ENCODE measurements around the gene NUDT3.
"Not testable (repeated sequence)": the region's sequence is repeated elsewhere in the genome, so short reads cannot be mapped to it uniquely, and the experiment has no call there.

The NUDT3 gene

GRCh38 chr6:34333858-34334257 is 58.6 kb downstream of the NUDT3 start:
- Mint-ChIP-seq H3K27ac (no peak overlapping the region), H3K9me3 (no peaks in the 10 kb centered on the region), H3K4me3 (no peak overlapping the region), H3K27me3 (no peaks in the 10 kb centered on the region), H3K4me1 (ENCODE audit: low read depth) (peaks cover 19% of the 10 kb centered on the region), H3K36me3 (ENCODE audit: low read depth) (peaks cover 66% of the 10 kb centered on the region)
- DNase-seq = no peak

- Mint-ChIP-seq H3K4me1 (ENCODE audit: low read depth) (peaks cover 18% of the 10 kb centered on the region), H3K9me3 (no peaks in the 10 kb centered on the region), H3K27me3 (no peaks in the 10 kb centered on the region), H3K27ac (no peak overlapping the region), H3K4me3 (no peak overlapping the region), H3K36me3 (ENCODE audit: low read depth) (peaks cover 59% of the 10 kb centered on the region)
- DNase-seq = no peak
These were observed 59.9 kb downstream of the NUDT3 start for GRCh38 chr6:34332251-34333198.

GRCh38 chr6:34331371-34332050 is 61.0 kb downstream of the NUDT3 start:
- peaks cover 57% of the 10 kb centered on the region for H3K36me3 Mint-ChIP-seq (ENCODE audit: low read depth)

GRCh38 chr6:34329814-34330213 is 62.7 kb downstream of the NUDT3 start:
- Mint-ChIP-seq H3K4me1 (ENCODE audit: low read depth) (peaks cover 15% of the 10 kb centered on the region), H3K36me3 (ENCODE audit: low read depth) (peaks cover 49% of the 10 kb centered on the region)
- not testable (repeated sequence) for H3K4me3 Mint-ChIP-seq

More at GRCh38 chr6:34331371-34332050, 61.0 kb downstream of the NUDT3 start:
- Mint-ChIP-seq H3K4me1 (ENCODE audit: low read depth) (peaks cover 17% of the 10 kb centered on the region), H3K27ac (no peak overlapping the region), H3K9me3 (no peaks in the 10 kb centered on the region), H3K4me3 (no peak overlapping the region), H3K27me3 (no peaks in the 10 kb centered on the region)
- DNase-seq = no peak

GRCh38 chr6:34328969-34329368 is 63.5 kb downstream of the NUDT3 start:
- DNase-seq = no peak
- no peak overlapping the region for H3K27ac Mint-ChIP-seq
- peaks cover 15% of the 10 kb centered on the region for H3K4me1 Mint-ChIP-seq (ENCODE audit: low read depth)
- H3K27me3 Mint-ChIP-seq = no peaks in the 10 kb centered on the region
- no peaks in the 10 kb centered on the region for H3K9me3 Mint-ChIP-seq
- peaks cover 48% of the 10 kb centered on the region for H3K36me3 Mint-ChIP-seq (ENCODE audit: low read depth)
- H3K4me3 Mint-ChIP-seq = no peak overlapping the region

More at GRCh38 chr6:34329814-34330213, 62.7 kb downstream of the NUDT3 start:
- not testable (repeated sequence) for H3K9me3 Mint-ChIP-seq, H3K27ac Mint-ChIP-seq, H3K27me3 Mint-ChIP-seq, DNase-seq

GRCh38 chr6:34327313-34328205 is 64.9 kb downstream of the NUDT3 start:
- not testable (repeated sequence) for DNase-seq, H3K9me3 Mint-ChIP-seq, H3K27me3 Mint-ChIP-seq, H3K4me3 Mint-ChIP-seq, H3K27ac Mint-ChIP-seq
- H3K4me1 Mint-ChIP-seq (ENCODE audit: low read depth) = peaks cover 15% of the 10 kb centered on the region
- H3K36me3 Mint-ChIP-seq (ENCODE audit: low read depth) = peaks cover 47% of the 10 kb centered on the region

- peaks cover 30% of the 10 kb centered on the region for H3K36me3 Mint-ChIP-seq (ENCODE audit: low read depth)
- no peak overlapping the region for H3K27ac Mint-ChIP-seq
- DNase-seq = no peak
- H3K4me3 Mint-ChIP-seq = no peak overlapping the region
- H3K4me1 Mint-ChIP-seq (ENCODE audit: low read depth) = peaks cover 15% of the 10 kb centered on the region
- H3K9me3 Mint-ChIP-seq = no peaks in the 10 kb centered on the region
- H3K27me3 Mint-ChIP-seq = no peaks in the 10 kb centered on the region
These were observed 66.8 kb downstream of the NUDT3 start for GRCh38 chr6:34325633-34326032.

GRCh38 chr6:34324738-34325444 is 67.6 kb downstream of the NUDT3 start:
- Mint-ChIP-seq H3K9me3 (no peaks in the 10 kb centered on the region), H3K4me1 (ENCODE audit: low read depth) (peaks cover 16% of the 10 kb centered on the region)
- DNase-seq = no peak

GRCh38 chr6:34324221-34324620 is 68.2 kb downstream of the NUDT3 start:
- not testable (repeated sequence) for H3K27me3 Mint-ChIP-seq, H3K9me3 Mint-ChIP-seq, DNase-seq, H3K27ac Mint-ChIP-seq, H3K4me3 Mint-ChIP-seq
- Mint-ChIP-seq H3K4me1 (ENCODE audit: low read depth) (peaks cover 22% of the 10 kb centered on the region), H3K36me3 (ENCODE audit: low read depth) (peaks cover 24% of the 10 kb centered on the region)

More at GRCh38 chr6:34324738-34325444, 67.6 kb downstream of the NUDT3 start:
- no peak overlapping the region for H3K4me3 Mint-ChIP-seq
- H3K27me3 Mint-ChIP-seq = no peaks in the 10 kb centered on the region
- peaks cover 24% of the 10 kb centered on the region for H3K36me3 Mint-ChIP-seq (ENCODE audit: low read depth)
- no peak overlapping the region for H3K27ac Mint-ChIP-seq

GRCh38 chr6:34323300-34323699 is 69.2 kb downstream of the NUDT3 start:
- no peaks in the 10 kb centered on the region for H3K27me3 Mint-ChIP-seq
- H3K4me1 Mint-ChIP-seq (ENCODE audit: low read depth) = peaks cover 26% of the 10 kb centered on the region
- DNase-seq = no peak
- H3K27ac Mint-ChIP-seq = no peak overlapping the region
- no peaks in the 10 kb centered on the region for H3K9me3 Mint-ChIP-seq
- peaks cover 24% of the 10 kb centered on the region for H3K36me3 Mint-ChIP-seq (ENCODE audit: low read depth)
- no peak overlapping the region for H3K4me3 Mint-ChIP-seq

GRCh38 chr6:34322732-34323131 is 69.7 kb downstream of the NUDT3 start:
- DNase-seq = no peak
- Mint-ChIP-seq H3K9me3 (no peaks in the 10 kb centered on the region), H3K27ac (no peak overlapping the region), H3K27me3 (no peaks in the 10 kb centered on the region), H3K4me1 (ENCODE audit: low read depth) (peaks cover 24% of the 10 kb centered on the region), H3K4me3 (no peak overlapping the region), H3K36me3 (ENCODE audit: low read depth) (peaks cover 23% of the 10 kb centered on the region)

- no peak overlapping the region for H3K27ac Mint-ChIP-seq
- peaks cover 17% of the 10 kb centered on the region for H3K36me3 Mint-ChIP-seq (ENCODE audit: low read depth)
- DNase-seq = no peak
- H3K27me3 Mint-ChIP-seq = no peaks in the 10 kb centered on the region
- peaks cover 31% of the 10 kb centered on the region for H3K4me1 Mint-ChIP-seq (ENCODE audit: low read depth)
- no peaks in the 10 kb centered on the region for H3K9me3 Mint-ChIP-seq
- no peak overlapping the region for H3K4me3 Mint-ChIP-seq
These were observed 70.6 kb downstream of the NUDT3 start for GRCh38 chr6:34321821-34322220.

GRCh38 chr6:34319471-34319885 is 73.0 kb downstream of the NUDT3 start:
- Mint-ChIP-seq H3K4me1 (ENCODE audit: low read depth) (peaks cover 54% of the 10 kb centered on the region), H3K36me3 (ENCODE audit: low read depth) (peaks cover 16% of the 10 kb centered on the region), H3K27me3 (no peaks in the 10 kb centered on the region), H3K27ac (no peak overlapping the region), H3K4me3 (no peak overlapping the region), H3K9me3 (no peaks in the 10 kb centered on the region)
- DNase-seq = no peak
